Vagina (tissue), 2 donors: ENCODE data around the gene PRDM16. TPM values are rescaled to one million over a fixed set of nuclear protein-coding genes. Genes with fewer than 3 reads are reported as not detected.

Experiments
- DNase-seq, 2 donors: peaks; one replicate each; pipeline ENCODE4 v3.0.0-alpha.2; 2017; ENCODE audit errors: extremely low spot score in 2 of 2
- H3K27ac ChIP-seq: fragments of 200-600 bp; sonication (generic); one replicate; pipeline ENCODE4 v1.5.1; 2019
- H3K27me3 ChIP-seq: fragments of 200-600 bp; sonication (generic); one replicate; pipeline ENCODE4 v1.5.1; 2019
- H3K36me3 ChIP-seq, 2 donors: fragments of 200-600 bp; sonication (generic); one replicate each; pipeline ENCODE4 v1.5.1; 2017 to 2019
- H3K4me1 ChIP-seq: fragments of 200-600 bp; sonication (generic); one replicate; pipeline ENCODE4 v1.5.1; 2019
- H3K4me3 ChIP-seq, 2 donors: fragments of 200-600 bp; sonication (generic); 1 replicate in 1 of 2; 2 replicates in 1 of 2; pipeline ENCODE4 v1.5.1; 2016 to 2019
- H3K9me3 ChIP-seq: fragments of 200-600 bp; sonication (generic); one replicate; pipeline ENCODE4 v1.5.1; 2019
- POLR2A ChIP-seq, 2 donors: fragments of 450-650 bp; IDR thresholded peaks; one replicate each; pipeline ENCODE4 v1.6.1; 2017; ENCODE audit warnings: antibody characterized with exemption in 2 of 2, mild to moderate bottlenecking in 2 of 2, moderate library complexity in 2 of 2
- POLR2AphosphoS5 ChIP-seq, 2 donors: sonication (generic); formaldehyde crosslinking; IDR thresholded peaks; one replicate each; pipeline ENCODE4 v1.9.0; 2017; ENCODE audit warnings: antibody characterized with exemption in 2 of 2, mild to moderate bottlenecking in 2 of 2, low read depth in 1 of 2; ENCODE audit not compliant: insufficient read depth in 1 of 2
- intact Hi-C: fragments of 100-400 bp; cut with DNase I; formaldehyde crosslinking; loops from one replicate; pipeline ENCODE4 v1.15.1; 2023
- total RNA-seq: library from RNA; depleted of rRNA; stranded (reverse); fragments of >200 nt; gene quantifications from one replicate; pipeline ENCODE4 v1.2.3, GENCODE V29; 2016
- TF ChIP-seq, protein P1 (sequence below), 3 experiments: fragments of 450-650 bp in 2 of 3; fragments of 200-600 bp in 1 of 3; sonication (generic) in 1 of 3; IDR thresholded peaks; one replicate each; pipeline ENCODE4 v1.5.1; 2017 to 2019; ENCODE audit warnings: antibody characterized with exemption in 3 of 3, mild to moderate bottlenecking in 2 of 3, moderate library complexity in 2 of 3

PRDM16 gene
- total RNA-seq, 1 donor from 2014 or later, result 3.9 TPM

DNA sequence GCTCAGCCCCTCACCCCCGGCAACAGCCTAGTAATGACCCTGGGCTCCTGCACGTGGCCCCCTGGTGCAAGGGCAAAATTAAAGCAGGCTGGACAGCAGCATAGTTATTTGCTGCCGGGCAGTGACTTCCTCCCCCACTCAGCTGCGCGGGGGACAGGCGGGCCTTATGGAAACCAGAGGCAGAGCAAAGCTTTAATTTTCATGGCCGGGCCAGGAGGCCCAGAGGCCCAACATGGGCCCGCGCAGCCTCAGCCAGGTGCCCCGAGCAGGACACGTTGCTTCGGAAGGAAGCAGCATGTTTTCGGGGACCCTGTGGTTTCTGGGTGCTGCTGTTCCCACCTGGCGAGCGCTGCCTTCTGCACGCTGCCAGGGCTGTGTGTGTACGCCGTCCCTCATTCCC is 295.5 kb downstream of the PRDM16 start:
- DNase-seq, result no peak
- no peaks in the 10 kb centered on the region for H3K36me3 ChIP-seq
- intact Hi-C loops, result no loop called here
- H3K4me3 ChIP-seq, result no peak overlapping the region
- no peaks in the 10 kb centered on the region for H3K4me1 ChIP-seq
- TF ChIP-seq, protein P1, sequence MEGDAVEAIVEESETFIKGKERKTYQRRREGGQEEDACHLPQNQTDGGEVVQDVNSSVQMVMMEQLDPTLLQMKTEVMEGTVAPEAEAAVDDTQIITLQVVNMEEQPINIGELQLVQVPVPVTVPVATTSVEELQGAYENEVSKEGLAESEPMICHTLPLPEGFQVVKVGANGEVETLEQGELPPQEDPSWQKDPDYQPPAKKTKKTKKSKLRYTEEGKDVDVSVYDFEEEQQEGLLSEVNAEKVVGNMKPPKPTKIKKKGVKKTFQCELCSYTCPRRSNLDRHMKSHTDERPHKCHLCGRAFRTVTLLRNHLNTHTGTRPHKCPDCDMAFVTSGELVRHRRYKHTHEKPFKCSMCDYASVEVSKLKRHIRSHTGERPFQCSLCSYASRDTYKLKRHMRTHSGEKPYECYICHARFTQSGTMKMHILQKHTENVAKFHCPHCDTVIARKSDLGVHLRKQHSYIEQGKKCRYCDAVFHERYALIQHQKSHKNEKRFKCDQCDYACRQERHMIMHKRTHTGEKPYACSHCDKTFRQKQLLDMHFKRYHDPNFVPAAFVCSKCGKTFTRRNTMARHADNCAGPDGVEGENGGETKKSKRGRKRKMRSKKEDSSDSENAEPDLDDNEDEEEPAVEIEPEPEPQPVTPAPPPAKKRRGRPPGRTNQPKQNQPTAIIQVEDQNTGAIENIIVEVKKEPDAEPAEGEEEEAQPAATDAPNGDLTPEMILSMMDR (IDR thresholded peaks at IDR 0.05), result no peak
- TF ChIP-seq POLR2A (IDR thresholded peaks at IDR 0.05), result no peak
- TF ChIP-seq POLR2AphosphoS5 (IDR thresholded peaks at IDR 0.05; ENCODE audit: insufficient read depth in 1 of 2, low read depth in 1 of 2), result no peak
- no peak overlapping the region for H3K27ac ChIP-seq
- no peaks in the 10 kb centered on the region for H3K9me3 ChIP-seq
- H3K27me3 ChIP-seq, result no peaks in the 10 kb centered on the region

DNA sequence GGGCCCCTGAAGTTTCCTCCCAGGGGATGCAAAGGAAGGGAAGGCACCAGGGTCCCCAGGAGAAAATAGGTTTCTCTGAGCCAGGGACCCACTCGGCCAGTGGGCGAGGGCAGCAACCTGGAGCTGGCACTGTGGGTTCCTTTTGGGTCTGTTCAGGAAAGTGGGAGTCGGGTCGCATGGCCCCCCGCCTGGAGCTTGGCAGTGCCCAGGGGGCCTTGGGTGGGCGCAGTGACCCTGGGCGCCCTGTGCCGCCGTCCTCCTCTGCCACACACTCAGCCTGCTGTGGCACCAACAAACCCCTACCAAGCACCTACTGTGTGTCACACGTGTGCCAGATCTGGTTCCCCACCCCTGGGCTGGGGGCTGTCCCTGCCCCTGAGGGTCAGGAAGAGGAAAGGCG is 296.0 kb downstream of the PRDM16 start:
- Histone ChIP-seq H3K9me3 (no peaks in the 10 kb centered on the region), H3K27me3 (no peaks in the 10 kb centered on the region), H3K36me3 (no peaks in the 10 kb centered on the region), H3K4me1 (no peaks in the 10 kb centered on the region), H3K27ac (no peak overlapping the region), H3K4me3 (no peak overlapping the region)
- intact Hi-C loops, result no loop called here
- TF ChIP-seq POLR2A (IDR thresholded peaks at IDR 0.05) (no peak), POLR2AphosphoS5 (IDR thresholded peaks at IDR 0.05; ENCODE audit: insufficient read depth in 1 of 2, low read depth in 1 of 2) (no peak)
- TF ChIP-seq, protein P1 (IDR thresholded peaks at IDR 0.05), result no peak
- DNase-seq, result no peak

DNA sequence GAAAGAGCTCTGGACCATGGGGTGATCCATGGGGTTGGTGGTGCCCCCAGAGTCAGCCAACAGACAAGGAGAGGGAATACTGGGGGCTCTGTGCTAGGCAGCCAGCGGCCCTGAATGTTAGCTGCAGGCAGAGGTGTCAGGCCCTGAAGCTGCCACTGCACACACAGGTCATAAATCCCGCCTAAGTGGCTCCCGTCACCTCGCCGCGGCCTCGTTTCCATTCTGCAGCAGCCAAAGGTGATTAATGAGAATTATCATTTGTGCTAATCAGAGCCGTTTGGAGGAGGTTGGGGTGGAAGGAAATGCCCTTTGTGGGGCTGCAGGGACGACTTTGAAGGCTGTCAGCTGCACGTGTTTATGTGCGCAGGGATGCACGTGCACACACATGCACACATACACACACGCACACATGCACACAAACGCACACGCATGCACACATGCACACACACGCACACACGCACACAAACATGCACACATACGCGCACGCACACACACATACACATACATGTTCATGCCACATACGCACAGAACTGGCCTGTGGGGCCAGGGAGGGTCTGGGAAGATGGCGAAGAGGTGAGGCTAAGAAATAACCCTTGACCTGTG is 296.6 kb downstream of the PRDM16 start:
- Histone ChIP-seq H3K27ac (no peak overlapping the region), H3K4me1 (no peaks in the 10 kb centered on the region), H3K4me3 (no peak overlapping the region), H3K36me3 (no peaks in the 10 kb centered on the region), H3K9me3 (no peaks in the 10 kb centered on the region), H3K27me3 (no peaks in the 10 kb centered on the region)
- intact Hi-C loops, result no loop called here
- no peak for TF ChIP-seq POLR2AphosphoS5 (IDR thresholded peaks at IDR 0.05; ENCODE audit: insufficient read depth in 1 of 2, low read depth in 1 of 2)
- TF ChIP-seq, protein P1 (IDR thresholded peaks at IDR 0.05), result no peak
- TF ChIP-seq POLR2A (IDR thresholded peaks at IDR 0.05), result no peak
- no peak for DNase-seq

DNA sequence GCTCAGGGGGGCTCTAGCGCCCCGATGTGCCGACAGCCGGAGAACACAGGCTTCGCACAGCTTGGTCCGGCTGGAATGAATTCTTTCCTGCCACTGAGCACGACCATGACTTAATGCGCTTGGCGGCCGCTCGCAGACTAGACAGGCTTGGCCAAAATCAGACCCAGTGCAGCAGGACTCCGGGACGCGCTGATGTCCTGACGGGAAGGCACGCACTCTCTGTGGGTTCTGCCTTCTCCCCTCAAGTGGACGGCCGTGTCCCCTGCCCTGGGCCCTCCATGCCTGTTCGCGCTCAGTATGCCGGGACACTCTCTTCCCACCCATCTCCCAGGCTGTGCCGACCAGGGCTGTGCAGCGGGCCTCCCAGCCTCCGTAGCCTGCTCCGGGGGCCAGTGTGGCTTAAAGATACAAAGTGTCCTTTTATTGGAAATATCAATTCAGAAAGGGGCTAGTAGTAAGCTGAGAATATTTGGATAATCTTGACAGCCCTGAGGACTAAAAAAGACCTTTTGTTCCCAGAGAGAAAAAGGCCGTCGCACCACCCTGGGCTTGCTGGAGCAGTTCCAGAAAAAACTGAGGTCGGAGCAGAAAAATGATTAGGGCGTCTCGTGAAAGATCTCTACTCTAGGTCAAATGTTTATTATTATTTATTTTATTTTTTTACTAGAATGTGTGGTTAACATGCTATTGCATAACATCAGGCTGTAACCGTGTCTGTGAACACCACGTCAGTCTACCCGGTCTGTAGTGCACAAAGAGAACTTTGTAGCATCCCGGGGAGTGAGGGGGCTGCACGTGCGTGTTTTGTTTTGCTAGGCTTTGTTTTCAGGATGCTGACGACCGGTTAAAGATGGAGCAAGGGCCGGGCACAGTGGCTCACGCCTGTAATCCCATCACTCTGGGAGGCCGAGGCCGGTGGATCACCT is 297.4 kb downstream of the PRDM16 start:
- DNase-seq, result no peak
- TF ChIP-seq POLR2AphosphoS5 (IDR thresholded peaks at IDR 0.05; ENCODE audit: insufficient read depth in 1 of 2, low read depth in 1 of 2) (no peak), POLR2A (IDR thresholded peaks at IDR 0.05) (no peak)
- TF ChIP-seq, protein P1 (IDR thresholded peaks at IDR 0.05), result no peak
- no peaks in the 10 kb centered on the region for H3K9me3 ChIP-seq
- intact Hi-C loops, result no loop called here
- no peak overlapping the region for H3K4me3 ChIP-seq
- no peaks in the 10 kb centered on the region for H3K4me1 ChIP-seq
- H3K27me3 ChIP-seq, result no peaks in the 10 kb centered on the region
- no peak overlapping the region for H3K27ac ChIP-seq
- no peaks in the 10 kb centered on the region for H3K36me3 ChIP-seq

DNA sequence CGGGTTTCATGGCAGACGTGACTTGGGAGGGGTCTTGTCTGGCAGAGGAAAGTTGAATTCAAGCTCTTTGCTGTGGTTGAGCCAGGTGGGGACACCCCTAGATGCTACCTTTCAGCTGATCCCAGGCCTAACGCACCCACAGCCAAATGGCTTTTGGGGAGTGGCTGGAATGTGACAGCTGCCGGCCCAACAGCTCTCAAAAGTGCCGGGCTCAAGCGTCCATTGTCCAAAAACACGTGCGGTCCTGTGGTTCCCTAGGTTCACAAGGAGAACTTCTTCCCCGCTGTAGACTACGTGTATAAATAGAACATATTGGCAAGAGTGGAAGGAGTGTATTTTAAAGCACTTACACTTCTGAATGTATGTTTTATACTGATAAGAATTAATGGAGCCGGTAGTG is 298.4 kb downstream of the PRDM16 start:
- Histone ChIP-seq H3K4me1 (no peaks in the 10 kb centered on the region), H3K27ac (no peak overlapping the region), H3K27me3 (no peaks in the 10 kb centered on the region), H3K4me3 (no peak overlapping the region), H3K9me3 (no peaks in the 10 kb centered on the region), H3K36me3 (no peaks in the 10 kb centered on the region)
- no peak for DNase-seq
- TF ChIP-seq, protein P1 (IDR thresholded peaks at IDR 0.05), result no peak
- TF ChIP-seq POLR2A (IDR thresholded peaks at IDR 0.05) (no peak), POLR2AphosphoS5 (IDR thresholded peaks at IDR 0.05; ENCODE audit: insufficient read depth in 1 of 2, low read depth in 1 of 2) (no peak)
- intact Hi-C loops, result no loop called here
